DND-41 (cell line): ENCODE results near the gene MAP2.

Source experiments
- CTCF ChIP-seq: IDR thresholded peaks from 2 replicates; pipeline ENCODE4 v1.5.1; 2012; ENCODE audit warnings: borderline replicate concordance, low read length, moderate library complexity, mild to moderate bottlenecking; ENCODE audit not compliant: poor library complexity, severe bottlenecking; ENCODE audit errors: extremely low read depth
- EZH2 ChIP-seq: IDR thresholded peaks from 3 replicates; pipeline ENCODE4 v1.6.1; 2012; ENCODE audit warnings: borderline replicate concordance, low read depth, mild to moderate bottlenecking, moderate library complexity, low read length, inconsistent platforms; ENCODE audit not compliant: severe bottlenecking

DNA sequence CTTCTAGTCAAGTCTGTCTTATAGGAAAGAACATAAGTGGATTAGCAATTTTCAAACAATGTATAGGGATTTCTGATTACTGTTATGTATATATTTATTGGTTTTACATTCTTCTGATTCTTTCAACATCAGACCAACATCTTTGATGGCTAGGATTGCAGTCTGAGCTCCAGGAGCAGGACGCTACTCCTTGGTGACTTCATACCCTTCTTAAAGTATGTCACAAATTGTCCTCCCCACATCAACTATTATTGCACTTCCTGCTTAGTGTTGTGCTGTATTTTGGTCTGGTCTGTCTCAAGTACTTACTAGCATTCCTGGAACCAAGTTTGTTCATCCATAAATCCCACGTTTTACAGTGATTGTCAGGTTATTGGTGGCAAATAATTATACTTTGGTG is 49.0 kb downstream of the MAP2 start:
- TF ChIP-seq CTCF (no peak), EZH2 (no peak)
